ENCODE data around the gene GRHL1.
A peak's percentile ranks its signal among the peaks of the same experiment; 100 is the strongest.

GRHL1 gene

DNA sequence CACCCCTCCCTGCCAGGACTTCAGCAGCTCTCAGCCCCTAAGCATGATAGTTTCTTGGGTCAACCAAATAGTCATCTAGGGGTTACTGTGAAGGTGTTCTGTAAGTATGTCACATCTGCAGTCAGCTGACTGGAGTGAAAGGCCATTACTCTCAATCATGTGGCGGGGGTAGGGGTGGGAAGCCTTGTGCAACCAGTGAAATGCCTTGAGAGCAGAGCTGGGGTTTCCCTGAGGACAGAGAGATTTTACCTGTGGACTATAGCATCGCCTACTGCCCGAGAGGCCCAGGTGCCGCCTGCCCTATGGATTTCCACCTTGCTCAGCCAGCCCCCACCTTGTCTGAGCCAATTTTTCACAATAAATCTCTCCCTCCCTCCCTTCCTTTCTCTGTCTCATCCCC lies 71.0 kb downstream of the GRHL1 start:
- in situ Hi-C loops (cut with MboI; ENCODE audit: low pct_unique_long_range_greater_than_20kb, low sequenced_read_pairs, unreplicated experiment), result no loop called here
- TF ChIP-seq, protein P1, sequence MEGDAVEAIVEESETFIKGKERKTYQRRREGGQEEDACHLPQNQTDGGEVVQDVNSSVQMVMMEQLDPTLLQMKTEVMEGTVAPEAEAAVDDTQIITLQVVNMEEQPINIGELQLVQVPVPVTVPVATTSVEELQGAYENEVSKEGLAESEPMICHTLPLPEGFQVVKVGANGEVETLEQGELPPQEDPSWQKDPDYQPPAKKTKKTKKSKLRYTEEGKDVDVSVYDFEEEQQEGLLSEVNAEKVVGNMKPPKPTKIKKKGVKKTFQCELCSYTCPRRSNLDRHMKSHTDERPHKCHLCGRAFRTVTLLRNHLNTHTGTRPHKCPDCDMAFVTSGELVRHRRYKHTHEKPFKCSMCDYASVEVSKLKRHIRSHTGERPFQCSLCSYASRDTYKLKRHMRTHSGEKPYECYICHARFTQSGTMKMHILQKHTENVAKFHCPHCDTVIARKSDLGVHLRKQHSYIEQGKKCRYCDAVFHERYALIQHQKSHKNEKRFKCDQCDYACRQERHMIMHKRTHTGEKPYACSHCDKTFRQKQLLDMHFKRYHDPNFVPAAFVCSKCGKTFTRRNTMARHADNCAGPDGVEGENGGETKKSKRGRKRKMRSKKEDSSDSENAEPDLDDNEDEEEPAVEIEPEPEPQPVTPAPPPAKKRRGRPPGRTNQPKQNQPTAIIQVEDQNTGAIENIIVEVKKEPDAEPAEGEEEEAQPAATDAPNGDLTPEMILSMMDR (IDR thresholded peaks at IDR 0.05; ENCODE audit: extremely low read depth, insufficient read depth, missing control alignments), result no peak

DNA sequence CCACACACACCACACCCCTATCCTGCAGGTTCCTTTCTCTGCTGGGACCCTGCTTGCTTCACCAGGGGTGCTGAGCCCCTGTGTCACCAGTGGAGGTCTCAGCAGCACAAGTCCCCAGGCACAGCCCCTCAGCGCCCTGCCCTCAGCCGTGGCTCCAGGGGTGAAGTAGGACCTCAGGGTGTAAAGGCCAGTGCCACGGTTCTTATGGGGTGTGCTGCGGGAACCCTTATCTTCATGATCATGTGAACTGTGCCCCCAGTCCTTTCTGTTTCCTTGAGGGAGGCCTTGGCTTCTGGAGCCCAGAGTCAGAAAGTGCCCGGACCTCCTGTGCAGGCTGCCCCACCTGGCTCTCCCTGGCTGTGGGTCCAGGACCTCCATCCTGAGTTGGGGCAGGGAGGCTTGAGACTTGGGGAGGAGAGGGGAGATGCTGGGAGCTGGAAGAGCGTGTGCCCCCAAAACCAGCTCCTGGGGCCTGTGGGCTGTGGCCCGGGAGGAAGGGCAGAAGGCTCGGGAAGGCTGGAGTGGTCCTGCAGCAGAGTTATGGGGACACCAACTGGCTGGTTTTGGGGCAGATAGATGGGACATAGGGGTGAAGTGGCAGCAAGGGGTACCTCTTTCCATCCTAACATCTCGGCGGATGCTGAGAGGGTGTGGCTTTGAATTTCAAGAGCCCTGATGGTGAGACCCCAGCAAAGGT lies 71.6 kb downstream of the GRHL1 start:
- TF ChIP-seq, protein P1 (IDR thresholded peaks at IDR 0.05; ENCODE audit: extremely low read depth, insufficient read depth, missing control alignments), result no peak
- DNase-seq (ENCODE audit: low spot score), result no peak
- in situ Hi-C loops (cut with MboI; ENCODE audit: low pct_unique_long_range_greater_than_20kb, low sequenced_read_pairs, unreplicated experiment), result no loop called here

More for the DNA sequence above, 71.0 kb downstream of the GRHL1 start:
- DNase-seq (ENCODE audit: low spot score), result no peak

DNA sequence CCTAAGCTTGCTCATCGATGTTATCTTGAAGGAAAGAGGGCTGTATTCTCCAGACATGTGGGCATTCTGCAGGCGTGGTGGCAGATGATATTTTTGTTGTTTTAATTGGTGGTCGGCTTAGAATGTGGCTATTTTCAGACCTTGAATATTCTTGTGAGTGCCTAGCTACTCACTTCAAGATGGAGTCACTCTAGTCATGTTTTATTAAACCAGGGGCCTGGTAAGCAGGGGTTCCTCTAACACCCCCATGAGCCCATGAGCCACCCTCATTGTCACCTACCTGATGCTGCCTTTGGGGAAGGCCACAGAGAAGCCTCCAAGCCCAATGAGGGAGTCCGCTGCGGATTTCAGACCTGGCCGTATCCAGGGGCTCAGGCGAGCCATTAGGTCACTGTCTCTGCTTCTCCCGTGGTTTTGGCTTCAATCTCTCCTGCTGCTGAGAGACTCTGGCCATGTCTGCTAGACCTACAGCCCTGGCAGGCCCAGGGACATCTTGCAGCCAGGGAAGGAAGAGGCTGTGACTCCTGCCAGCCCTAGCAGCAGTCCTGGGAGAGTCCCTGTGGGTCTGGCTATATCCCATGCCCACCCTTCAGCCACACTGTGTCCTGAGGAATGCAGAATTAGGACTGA lies 75.6 kb downstream of the GRHL1 start:
- TF ChIP-seq, protein P1 (IDR thresholded peaks at IDR 0.05; ENCODE audit: extremely low read depth, insufficient read depth, missing control alignments), result no peak
- in situ Hi-C loops (cut with MboI; ENCODE audit: low pct_unique_long_range_greater_than_20kb, low sequenced_read_pairs, unreplicated experiment), result no loop called here
- DNase-seq (ENCODE audit: low spot score), result no peak

DNA sequence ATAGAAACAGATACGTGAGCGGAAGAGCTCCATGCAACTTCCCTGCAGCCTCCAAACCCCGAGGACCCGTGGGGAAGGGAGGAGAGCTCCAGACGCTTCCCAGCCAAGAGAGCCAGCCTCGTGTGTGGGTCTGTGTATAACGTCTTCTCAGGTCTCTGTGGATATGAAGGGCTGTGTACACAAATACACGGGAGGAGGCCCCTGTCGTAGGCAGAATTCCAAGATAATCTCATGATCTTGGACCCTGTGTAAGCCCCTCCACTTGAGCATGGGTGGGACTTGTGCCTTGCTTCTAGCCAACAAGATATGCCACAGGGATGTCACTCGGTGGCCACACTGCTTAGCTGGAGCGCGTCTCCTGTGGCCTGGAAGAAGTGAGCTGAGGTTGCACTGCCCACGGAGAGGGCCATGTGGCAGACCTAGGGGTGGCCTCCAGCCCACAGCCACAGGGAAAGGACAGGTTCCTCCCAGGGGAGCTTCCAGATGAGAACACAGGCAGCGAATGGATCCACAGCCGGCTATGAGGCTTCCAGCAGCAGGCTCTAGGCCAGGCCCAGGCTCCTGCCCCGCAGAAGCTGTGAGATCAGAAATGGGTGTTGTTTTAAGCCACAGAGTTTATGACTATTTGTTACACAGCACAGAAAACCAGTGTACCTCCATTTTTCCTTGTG lies 76.3 kb downstream of the GRHL1 start:
- DNase-seq (ENCODE audit: low spot score), result no peak
- in situ Hi-C loops (cut with MboI; ENCODE audit: low pct_unique_long_range_greater_than_20kb, low sequenced_read_pairs, unreplicated experiment), result no loop called here
- TF ChIP-seq, protein P1 (IDR thresholded peaks at IDR 0.05; ENCODE audit: extremely low read depth, insufficient read depth, missing control alignments), result no peak

DNA sequence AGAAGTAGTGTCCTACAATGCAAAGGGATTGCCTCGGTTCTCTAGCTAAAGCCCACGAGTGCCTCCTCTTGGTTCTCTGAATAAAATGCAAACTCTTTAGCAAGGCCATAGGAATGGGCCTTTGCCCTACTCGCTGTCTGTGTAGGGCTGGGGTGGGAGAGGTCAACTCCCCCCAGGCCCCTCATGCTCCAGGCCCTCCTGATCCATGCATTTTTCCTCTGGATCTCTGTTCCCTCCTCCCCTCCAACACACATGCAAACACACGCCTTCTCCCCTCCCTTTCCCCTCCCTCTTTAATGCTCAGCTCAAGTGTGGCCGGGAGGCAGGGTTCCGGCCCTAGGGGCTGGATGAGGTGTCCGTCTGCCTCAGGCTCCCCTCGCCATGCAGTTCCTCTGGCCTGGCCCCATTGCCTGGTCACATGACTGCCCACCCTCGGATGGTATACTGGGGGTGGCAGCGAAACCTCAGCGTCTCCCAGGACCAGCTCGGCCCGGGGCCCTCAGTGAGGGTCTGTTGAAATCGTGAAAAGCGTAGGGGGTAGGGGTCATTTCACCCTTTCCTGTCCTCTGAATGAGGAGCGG lies 77.0 kb downstream of the GRHL1 start:
- TF ChIP-seq, protein P1 (IDR thresholded peaks at IDR 0.05; ENCODE audit: extremely low read depth, insufficient read depth, missing control alignments), result peak; percentile 44
- in situ Hi-C loops (cut with MboI; ENCODE audit: low pct_unique_long_range_greater_than_20kb, low sequenced_read_pairs, unreplicated experiment), result no loop called here
- no peak for DNase-seq (ENCODE audit: low spot score)

DNA sequence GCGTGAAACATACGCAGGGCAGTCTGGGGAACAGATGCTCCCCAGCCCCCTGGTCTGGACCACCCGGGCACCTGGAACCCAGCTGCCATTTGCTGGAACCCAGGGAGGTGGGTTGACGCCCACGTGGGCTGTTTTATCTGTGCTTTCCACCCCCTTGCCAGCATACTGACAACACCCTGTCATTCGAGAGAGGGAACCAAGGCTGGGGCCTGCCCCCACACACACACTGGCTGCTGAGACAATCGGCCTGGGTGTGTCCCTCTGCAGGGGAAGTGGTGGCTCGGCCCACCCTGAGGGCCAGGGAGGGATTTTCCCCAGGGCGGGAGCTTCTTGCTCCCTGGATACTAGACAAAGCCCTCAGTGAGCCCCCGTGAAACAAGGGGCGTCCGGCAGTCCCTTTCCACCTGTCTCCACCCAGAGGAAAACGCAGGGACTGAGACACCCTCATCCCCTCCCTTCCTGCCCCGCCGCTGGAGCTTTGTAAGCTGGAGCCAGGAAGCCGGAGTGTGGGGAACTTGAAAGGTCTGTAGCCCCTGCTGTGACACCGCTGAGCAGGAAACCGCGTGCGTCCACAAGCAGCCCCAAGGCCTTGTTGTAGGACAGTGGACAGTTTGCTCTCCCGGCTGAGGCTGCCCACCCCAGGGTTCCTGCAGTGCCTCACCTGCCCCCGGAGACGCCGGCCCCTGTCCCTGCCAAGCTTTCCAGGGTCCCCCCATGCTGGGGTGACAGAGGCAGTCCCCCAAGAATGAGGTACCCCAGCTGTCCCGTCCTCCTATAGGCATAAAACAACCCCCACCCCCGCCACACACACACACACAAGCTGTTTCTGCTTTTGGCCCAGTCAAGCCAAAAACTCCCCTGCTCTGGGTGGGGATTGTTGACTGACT lies 77.7 kb downstream of the GRHL1 start:
- in situ Hi-C loops (cut with MboI; ENCODE audit: low pct_unique_long_range_greater_than_20kb, low sequenced_read_pairs, unreplicated experiment), result no loop called here
- TF ChIP-seq, protein P1 (IDR thresholded peaks at IDR 0.05; ENCODE audit: extremely low read depth, insufficient read depth, missing control alignments), result no peak
- peak; percentile 84 for DNase-seq (ENCODE audit: low spot score)

Measured in GM13977 (cell line).